HUDEP-2 (cell line): Measurements from ENCODE around the gene PTX3.

Experiments used
- DNase-seq, 76 experiments: peaks; one replicate each; lab custom pipeline; 2025; ENCODE audit not compliant: unreplicated experiment in 76 of 76; lab: John Stamatoyannopoulos, UW

PTX3 gene

GRCh38 chr3:157420606-157421130, 16.0 kb upstream of the PTX3 start:
- no peak for DNase-seq

DNA sequence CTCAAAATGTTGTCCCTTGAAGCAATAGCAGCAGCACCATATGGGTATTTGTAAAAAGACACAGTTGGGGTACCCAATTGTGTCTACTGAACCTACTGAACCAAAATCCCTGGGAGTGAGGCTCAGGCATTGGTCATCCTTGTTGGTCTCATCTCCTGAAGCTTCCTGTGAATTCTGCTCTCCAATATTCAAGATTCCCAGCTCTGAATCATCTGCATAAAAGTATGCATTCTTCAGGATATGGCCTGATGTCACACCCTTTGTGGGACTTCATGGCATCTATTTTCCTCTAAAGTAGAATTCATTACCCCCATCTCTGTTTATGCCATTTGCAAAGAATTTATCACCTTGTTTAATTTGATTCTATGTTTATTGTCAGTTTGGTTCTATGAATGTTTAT, 13.3 kb upstream of the PTX3 start:
- no peak for DNase-seq

DNA sequence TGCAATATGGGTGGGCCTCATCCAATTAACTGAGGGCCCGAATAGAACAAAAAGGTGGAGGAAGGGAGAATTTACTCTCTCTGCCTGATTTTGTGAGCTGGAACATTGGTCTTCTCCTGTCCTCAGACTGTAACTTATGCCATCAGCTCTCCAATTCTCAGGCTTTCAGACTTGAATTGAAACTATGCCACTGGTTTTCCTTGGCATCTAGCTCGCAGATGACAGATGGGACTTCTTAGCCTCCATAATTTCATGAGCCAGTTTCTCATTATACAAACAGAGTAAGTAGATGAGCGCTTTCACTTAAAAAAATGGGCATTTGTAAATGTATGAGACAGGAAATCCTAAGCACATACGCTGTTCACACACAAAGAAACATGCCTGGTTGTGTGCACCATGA, 8.7 kb upstream of the PTX3 start:
- no peak for DNase-seq

- DNase-seq, result peak in 1 of 76 experiments; percentile 6
Observed at GRCh38 chr3:157428853-157429252, 7.8 kb upstream of the PTX3 start.

- DNase-seq, result no peak
Observed at GRCh38 chr3:157429708-157430107, 6.9 kb upstream of the PTX3 start.

GRCh38 chr3:157438194-157438730, 1.6 kb downstream of the PTX3 start:
- DNase-seq, result no peak

DNA sequence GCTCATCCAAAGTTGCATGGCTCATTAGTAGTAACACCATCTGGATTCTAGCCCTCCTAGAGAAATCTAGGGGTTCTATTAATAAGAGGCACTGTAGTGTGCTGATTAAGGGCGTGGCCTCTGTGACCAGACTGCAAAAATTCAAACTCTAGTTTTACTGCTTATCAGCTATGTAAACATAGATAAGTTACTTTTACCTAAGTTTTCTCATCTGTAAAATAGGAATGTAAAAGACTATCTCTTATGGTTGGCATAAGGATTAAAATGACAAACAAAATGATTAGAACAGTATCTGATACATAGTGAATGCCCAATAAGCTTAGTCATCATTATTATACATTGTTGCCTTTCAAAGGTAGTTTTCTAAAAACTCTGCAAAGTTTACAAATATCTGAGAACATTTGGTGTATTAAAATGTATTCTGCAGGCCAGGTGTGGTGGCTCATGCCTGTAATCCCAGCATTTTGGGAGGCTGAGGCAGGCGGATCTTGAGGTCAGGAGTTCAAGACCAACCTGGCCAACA, 4.5 kb downstream of the PTX3 start:
- DNase-seq, result no peak

- no peak for DNase-seq
Observed at GRCh38 chr3:157442729-157443128, 6.1 kb downstream of the PTX3 start.

DNA sequence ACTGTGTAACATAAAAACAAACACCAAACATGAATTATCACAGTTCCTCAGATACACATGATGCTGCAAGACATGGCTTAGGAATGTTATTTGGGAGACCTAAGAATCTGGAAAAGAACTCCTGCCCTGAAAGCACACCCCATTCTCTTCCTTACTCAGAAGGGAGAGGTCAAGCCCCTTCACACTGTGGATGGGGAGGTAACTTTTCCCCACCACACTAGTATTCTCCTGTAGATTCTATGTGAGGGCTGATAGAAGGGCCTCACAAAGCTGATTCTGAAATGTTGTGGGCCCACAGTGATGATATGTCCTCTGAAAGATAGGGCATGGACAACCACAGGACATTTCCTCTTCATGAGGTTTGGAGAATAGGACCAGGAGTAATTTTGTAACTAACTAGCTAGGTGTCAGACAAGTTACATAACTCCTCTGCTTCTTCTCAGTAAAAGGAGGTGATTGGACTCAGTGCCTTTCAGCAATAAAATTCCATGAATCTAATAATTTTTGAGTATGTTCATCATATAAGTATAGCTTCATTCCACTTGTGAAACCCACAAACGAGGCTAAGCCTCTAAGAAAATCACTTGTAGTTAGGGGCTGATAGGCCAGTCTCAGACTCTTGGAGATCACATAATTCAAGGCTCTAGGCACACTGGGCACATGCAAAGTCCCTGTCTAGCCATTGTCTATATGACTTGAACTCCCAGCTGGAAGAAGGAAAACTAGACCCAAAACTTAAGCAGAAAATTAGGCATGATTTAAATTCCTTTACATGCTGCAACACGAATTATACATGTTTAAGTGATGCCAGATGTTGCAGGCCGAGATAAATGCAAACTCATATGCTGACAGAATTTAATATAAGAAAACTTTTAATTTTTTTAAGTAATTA, 7.5 kb downstream of the PTX3 start:
- no peak for DNase-seq

DNA sequence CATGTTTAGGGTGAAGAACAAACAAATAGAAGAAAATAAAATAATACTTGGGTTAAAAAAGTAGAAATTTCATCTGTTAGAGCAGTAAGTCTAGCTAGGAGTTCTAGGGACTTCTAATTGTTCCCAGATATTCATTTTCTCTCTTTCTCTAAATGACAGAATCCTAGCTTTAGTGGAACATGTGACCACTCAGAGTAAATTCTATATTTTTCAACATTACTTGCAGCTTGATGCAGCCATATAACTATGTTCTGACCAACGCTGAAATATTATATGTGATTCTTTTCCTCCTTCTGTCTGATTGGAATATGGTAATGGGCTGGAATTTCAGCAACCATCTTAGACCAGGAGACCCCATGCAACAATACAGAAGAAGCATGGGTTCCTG, 8.1 kb downstream of the PTX3 start:
- DNase-seq, result no peak

DNA sequence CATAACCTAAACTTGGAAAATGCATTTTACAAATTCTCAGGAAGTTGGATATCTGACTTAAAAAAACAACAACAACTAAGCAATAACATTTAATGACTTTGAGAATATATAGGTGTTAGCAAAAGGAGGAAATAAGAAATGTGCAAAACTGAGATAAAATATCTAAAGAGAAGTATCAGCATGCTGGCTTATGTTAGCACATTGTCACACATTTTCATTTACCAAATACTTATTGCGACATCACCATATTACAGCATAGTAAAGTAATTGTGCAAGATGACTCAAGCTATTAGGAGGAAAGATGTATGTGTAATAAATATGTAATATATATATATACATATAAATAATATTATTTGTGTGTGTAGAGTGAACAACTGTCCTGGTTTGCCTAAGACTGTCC, 9.2 kb downstream of the PTX3 start:
- no peak for DNase-seq

DNA sequence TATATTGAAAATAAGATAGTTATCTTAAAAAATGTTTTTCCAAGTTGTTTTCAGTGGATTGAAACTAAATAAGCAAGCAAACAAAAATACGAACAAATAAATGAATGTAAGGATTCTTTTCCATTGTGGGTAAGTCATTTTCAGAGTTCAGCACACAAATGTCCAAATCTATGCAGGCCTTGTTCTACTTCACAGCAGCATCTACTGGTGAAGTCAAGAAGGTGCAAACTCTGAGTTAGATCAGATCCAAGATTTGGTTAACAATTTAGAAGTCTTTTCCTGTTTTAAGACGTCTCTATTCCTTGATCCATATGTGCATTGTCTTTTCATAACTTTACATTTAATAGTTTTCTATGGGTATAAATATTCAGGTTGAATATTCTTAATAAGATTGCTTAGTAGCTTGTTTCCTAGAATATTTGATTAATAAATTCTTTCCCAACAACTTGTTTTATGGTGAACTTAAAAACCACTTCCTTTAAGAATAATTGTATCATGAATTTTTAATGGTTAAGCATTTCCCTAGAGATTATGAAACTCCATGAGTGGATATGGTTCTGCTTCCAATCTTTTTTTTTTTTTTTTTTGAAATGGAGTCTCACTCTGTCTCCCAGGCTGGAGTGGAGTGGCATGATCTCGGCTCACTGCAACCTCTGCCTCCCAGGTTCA, 10.5 kb downstream of the PTX3 start:
- no peak for DNase-seq

- no peak for DNase-seq
Observed at GRCh38 chr3:157452097-157452496, 15.4 kb downstream of the PTX3 start.

DNA sequence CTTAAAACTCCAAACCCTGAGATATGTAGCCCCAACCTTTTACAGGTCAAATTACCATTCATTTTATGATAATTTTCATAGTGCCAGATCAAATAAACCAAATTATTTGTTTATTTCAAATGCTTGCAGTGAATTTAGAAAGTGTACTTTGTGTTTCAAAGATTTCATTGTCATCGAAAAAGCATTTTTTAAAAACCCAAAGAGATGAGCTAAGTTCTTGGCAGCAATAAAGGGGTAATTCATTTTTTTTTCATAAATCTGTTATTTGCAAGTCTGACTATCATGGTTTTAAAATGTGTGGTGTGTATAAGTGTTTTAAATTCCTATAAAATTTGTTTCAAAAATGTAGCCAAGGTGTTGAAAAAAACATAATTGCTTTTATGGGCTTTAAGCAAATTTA, 17.2 kb downstream of the PTX3 start:
- DNase-seq, result no peak

DNA sequence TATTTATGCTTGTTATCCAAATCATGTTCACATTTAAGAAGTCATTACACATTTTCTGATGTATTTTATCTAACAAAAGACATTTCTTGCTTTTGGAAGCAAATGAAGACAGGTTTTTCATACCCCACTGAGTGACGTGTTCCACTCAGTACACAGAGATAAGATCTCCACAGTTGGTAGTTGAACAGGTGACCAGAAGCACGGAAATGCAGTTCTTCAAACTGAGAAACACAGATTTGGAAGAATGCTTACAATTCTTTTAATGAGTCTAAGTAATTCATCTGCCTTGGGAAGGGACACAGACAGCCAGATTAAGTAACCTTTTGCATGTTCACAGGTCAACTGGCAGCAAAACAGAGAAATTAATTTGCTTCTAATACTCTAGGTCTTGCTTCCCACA, 23.1 kb downstream of the PTX3 start:
- DNase-seq, result no peak

GRCh38 chr3:157460253-157460652, 23.6 kb downstream of the PTX3 start:
- no peak for DNase-seq

GRCh38 chr3:157463816-157464215, 27.2 kb downstream of the PTX3 start:
- DNase-seq, result no peak

DNA sequence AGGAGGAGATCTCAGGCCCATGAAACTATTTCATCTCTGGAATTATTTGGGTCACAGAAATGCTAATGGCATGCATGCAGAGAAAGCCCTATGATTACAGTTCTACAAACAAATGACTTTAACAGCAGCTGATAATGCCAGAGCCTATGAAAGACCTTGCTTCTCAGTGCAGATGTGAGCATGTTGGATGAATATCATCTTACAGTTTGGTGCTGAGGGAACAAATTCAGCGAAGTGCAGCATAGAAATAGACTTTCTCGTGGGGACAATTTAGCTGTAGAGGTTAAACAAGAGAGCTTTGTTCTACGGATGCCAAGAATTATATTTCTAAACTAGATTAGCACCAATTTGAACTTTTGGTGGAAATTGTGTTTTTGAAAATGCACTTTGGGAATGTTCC, 27.7 kb downstream of the PTX3 start:
- DNase-seq, result no peak

GRCh38 chr3:157465741-157466140, 29.1 kb downstream of the PTX3 start:
- DNase-seq, result no peak

DNA sequence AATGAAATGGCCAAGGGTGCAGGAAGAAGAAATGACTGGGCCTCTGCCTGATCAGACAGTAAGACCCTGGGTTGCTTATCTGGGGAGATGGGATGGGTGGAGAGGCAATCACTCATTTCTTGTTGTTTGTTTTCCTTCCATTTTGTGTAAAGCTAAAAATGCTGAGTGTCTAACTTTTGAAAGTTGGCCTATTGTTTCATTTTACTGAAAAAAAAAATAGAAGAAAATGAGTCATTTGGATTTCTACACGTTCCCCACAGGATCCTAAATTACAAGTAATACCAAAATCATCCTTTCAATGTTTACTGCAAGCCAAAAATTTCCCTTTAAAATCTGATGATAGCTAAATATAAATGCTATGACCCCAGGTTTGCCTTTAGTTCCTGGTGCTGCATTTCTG, 30.6 kb downstream of the PTX3 start:
- no peak for DNase-seq

- DNase-seq, result no peak
Observed at GRCh38 chr3:157469561-157470294, 33.1 kb downstream of the PTX3 start.
